MM.1S (cell line): ENCODE results near the gene C17orf50.

Experiments used
- DNase-seq: peaks from one replicate; pipeline ENCODE4 v3.0.0-alpha.2; 2015
- H2AFZ ChIP-seq: fragments of 300-600 bp; sonication (generic); 2 replicates; pipeline ENCODE4 v1.6.0; 2016; ENCODE audit warnings: antibody characterized with exemption, low read length
- H3F3A ChIP-seq: fragments of 300-600 bp; sonication (generic); 2 replicates; pipeline ENCODE4 v1.6.1; 2016; ENCODE audit warnings: mild to moderate bottlenecking, antibody characterized with exemption, low read length, moderate library complexity, mixed read lengths; ENCODE audit not compliant: insufficient read depth
- H3K27ac ChIP-seq: fragments of 300-600 bp; sonication (generic); 2 replicates; pipeline ENCODE4 v1.5.1; 2016; ENCODE audit warnings: mild to moderate bottlenecking, low read length
- H3K27me3 ChIP-seq: fragments of 300-600 bp; sonication (generic); replicated peaks from 2 replicates; pipeline ENCODE4 v1.6.0; 2016; ENCODE audit warnings: low read length; ENCODE audit not compliant: insufficient read depth
- H3K36me3 ChIP-seq: fragments of 300-600 bp; sonication (generic); replicated peaks from 2 replicates; pipeline ENCODE4 v1.6.1; 2016; ENCODE audit warnings: mild to moderate bottlenecking, low read length, mixed read lengths; ENCODE audit not compliant: insufficient read depth
- H3K4me1 ChIP-seq: fragments of 300-600 bp; sonication (generic); 2 replicates; pipeline ENCODE4 v1.6.1; 2016; ENCODE audit warnings: low read length, mixed read lengths
- H3K4me2 ChIP-seq: fragments of 300-600 bp; sonication (generic); 2 replicates; pipeline ENCODE4 v1.6.0; 2016; ENCODE audit warnings: low read depth, low read length
- H3K4me3 ChIP-seq: fragments of 300-600 bp; sonication (generic); 2 replicates; pipeline ENCODE4 v1.5.1; 2016; ENCODE audit warnings: low read length, mixed read lengths
- H3K79me2 ChIP-seq: fragments of 300-600 bp; sonication (generic); 2 replicates; pipeline ENCODE4 v1.6.1; 2016; ENCODE audit warnings: mixed run types, low read length, mixed read lengths
- H3K9ac ChIP-seq: fragments of 300-600 bp; sonication (generic); 2 replicates; pipeline ENCODE4 v1.6.1; 2016; ENCODE audit warnings: low read length, mixed read lengths
- H3K9me2 ChIP-seq: fragments of 300-600 bp; sonication (generic); replicated peaks from 2 replicates; pipeline ENCODE4 v1.6.1; 2016; ENCODE audit warnings: mild to moderate bottlenecking, low read length, mixed read lengths; ENCODE audit not compliant: insufficient read depth
- H3K9me3 ChIP-seq: fragments of 300-600 bp; sonication (generic); replicated peaks from 2 replicates; pipeline ENCODE4 v1.6.1; 2016; ENCODE audit warnings: mild to moderate bottlenecking, low read length, mixed read lengths; ENCODE audit not compliant: insufficient read depth
- H4K20me1 ChIP-seq: fragments of 300-600 bp; sonication (generic); 2 replicates; pipeline ENCODE4 v1.6.1; 2016; ENCODE audit warnings: mild to moderate bottlenecking, low read length, moderate library complexity, mixed read lengths; ENCODE audit not compliant: insufficient read depth
- EZH2 ChIP-seq: fragments of 300-600 bp; sonication (generic); optimal IDR thresholded peaks from 2 replicates; pipeline ENCODE3; 2017; ENCODE audit warnings: low read depth, mild to moderate bottlenecking, antibody characterized with exemption, low read length, mixed read lengths
- EZH2phosphoT487 ChIP-seq: fragments of 300-600 bp; sonication (generic); IDR thresholded peaks from 2 replicates; pipeline ENCODE4 v1.6.1; 2018; ENCODE audit warnings: antibody characterized with exemption, low read length
- TF ChIP-seq, protein P1 (sequence below): fragments of 300-600 bp; sonication (generic); IDR thresholded peaks from 2 replicates; pipeline ENCODE4 v1.5.1; 2016; ENCODE audit warnings: antibody characterized with exemption, low read length, mixed read lengths

C17orf50 gene

DNA sequence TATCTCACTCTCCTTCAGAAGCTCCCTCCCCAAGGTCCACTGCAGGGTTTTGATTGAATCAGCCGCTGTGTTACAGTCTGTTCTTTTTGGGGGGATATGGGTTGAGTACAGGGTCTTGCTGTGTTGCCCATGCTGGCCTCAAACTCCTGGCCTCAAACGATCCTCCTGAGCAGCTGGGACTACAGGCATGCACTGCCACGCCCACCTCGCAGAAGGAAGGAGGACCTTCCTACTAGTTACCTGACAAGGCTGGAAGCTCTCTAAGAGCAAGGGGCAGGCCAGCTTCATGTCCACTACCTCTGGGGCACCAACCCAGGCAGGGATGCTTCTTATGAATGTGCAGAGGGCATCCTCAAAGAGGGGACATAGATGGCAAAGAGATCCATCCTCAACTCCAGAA, 36.7 kb downstream of the C17orf50 start:
- H3K79me2 ChIP-seq, result no peaks in the 10 kb centered on the region
- no peak overlapping the region for H3K4me2 ChIP-seq
- H3K4me1 ChIP-seq, result no peaks in the 10 kb centered on the region
- no peaks in the 10 kb centered on the region for H3K36me3 ChIP-seq
- no peak overlapping the region for H3K9ac ChIP-seq
- H2AFZ ChIP-seq, result no peak overlapping the region
- no peaks in the 10 kb centered on the region for H3F3A ChIP-seq
- H3K27me3 ChIP-seq, result peaks cover 45% of the 10 kb centered on the region
- H3K27ac ChIP-seq, result no peak overlapping the region
- no peaks in the 10 kb centered on the region for H3K9me3 ChIP-seq
- no peaks in the 10 kb centered on the region for H3K9me2 ChIP-seq
- H4K20me1 ChIP-seq, result no peaks in the 10 kb centered on the region
- no peak for DNase-seq
- TF ChIP-seq EZH2phosphoT487 (no peak), EZH2 (no peak)
- TF ChIP-seq, protein P1, sequence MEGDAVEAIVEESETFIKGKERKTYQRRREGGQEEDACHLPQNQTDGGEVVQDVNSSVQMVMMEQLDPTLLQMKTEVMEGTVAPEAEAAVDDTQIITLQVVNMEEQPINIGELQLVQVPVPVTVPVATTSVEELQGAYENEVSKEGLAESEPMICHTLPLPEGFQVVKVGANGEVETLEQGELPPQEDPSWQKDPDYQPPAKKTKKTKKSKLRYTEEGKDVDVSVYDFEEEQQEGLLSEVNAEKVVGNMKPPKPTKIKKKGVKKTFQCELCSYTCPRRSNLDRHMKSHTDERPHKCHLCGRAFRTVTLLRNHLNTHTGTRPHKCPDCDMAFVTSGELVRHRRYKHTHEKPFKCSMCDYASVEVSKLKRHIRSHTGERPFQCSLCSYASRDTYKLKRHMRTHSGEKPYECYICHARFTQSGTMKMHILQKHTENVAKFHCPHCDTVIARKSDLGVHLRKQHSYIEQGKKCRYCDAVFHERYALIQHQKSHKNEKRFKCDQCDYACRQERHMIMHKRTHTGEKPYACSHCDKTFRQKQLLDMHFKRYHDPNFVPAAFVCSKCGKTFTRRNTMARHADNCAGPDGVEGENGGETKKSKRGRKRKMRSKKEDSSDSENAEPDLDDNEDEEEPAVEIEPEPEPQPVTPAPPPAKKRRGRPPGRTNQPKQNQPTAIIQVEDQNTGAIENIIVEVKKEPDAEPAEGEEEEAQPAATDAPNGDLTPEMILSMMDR, result no peak
- no peak overlapping the region for H3K4me3 ChIP-seq

DNA sequence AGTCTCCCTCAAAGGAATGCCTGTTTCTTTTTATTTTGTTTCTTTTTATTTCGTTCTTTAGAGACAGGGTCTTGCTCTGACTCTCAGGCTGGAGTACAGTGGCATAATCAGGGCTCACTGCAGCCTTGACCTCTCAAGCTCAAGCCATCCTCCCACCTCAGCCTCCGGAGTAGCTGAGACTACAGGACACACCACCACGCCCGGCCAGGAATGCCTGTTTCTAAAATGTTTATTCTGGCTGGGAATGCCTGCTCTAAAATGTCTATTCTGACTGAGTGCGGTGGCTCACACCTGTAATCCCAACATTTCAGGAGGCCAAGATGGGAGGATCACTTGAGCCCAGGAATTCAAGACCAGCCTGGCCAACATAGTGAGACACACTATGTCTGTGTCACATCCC, 37.2 kb downstream of the C17orf50 start:
- TF ChIP-seq EZH2 (no peak), EZH2phosphoT487 (no peak)
- TF ChIP-seq, protein P1, result no peak
- Histone ChIP-seq H3K27me3 (peaks cover 45% of the 10 kb centered on the region), H3K36me3 (no peaks in the 10 kb centered on the region), H3K9me2 (no peaks in the 10 kb centered on the region), H3K27ac (no peak overlapping the region), H3K79me2 (no peaks in the 10 kb centered on the region), H4K20me1 (no peaks in the 10 kb centered on the region), H3K4me3 (no peak overlapping the region), H3F3A (no peaks in the 10 kb centered on the region), H3K4me1 (no peaks in the 10 kb centered on the region), H3K9ac (no peak overlapping the region), H2AFZ (no peak overlapping the region), H3K9me3 (no peaks in the 10 kb centered on the region), H3K4me2 (no peak overlapping the region)
- DNase-seq, result no peak

DNA sequence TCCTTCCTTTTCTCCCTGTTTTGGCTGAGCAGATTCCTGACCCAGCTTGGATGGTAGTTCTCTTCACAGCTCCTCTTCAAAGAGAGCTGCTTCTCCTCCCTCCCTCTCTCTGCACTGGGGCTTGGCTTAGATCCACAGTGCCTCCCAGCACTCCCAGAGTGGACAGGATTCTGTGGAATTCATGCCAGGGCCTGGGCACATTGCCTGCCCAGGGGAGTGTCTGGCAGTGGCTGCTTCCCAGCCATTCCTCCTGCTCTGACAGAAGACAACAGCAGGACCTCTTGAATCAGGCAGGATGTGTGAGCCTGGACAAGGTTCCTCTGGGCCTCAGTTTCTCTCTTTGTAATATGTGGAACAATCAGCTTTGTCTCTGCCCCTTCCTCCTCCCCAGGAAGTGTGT, 39.3 kb downstream of the C17orf50 start:
- Histone ChIP-seq H3K9me3 (no peaks in the 10 kb centered on the region), H3K9ac (no peak overlapping the region), H3K27me3 (peaks cover 39% of the 10 kb centered on the region), H3K4me3 (no peak overlapping the region), H3F3A (no peaks in the 10 kb centered on the region), H3K4me2 (no peak overlapping the region), H3K4me1 (0 out of 2 replicates have a peak, but pooled peaks cover under 1% of the 10 kb centered on the region), H3K79me2 (no peaks in the 10 kb centered on the region), H3K36me3 (no peaks in the 10 kb centered on the region), H3K27ac (no peak overlapping the region), H2AFZ (no peak overlapping the region), H4K20me1 (no peaks in the 10 kb centered on the region), H3K9me2 (no peaks in the 10 kb centered on the region)
- no peak for DNase-seq
- TF ChIP-seq, protein P1, result no peak
- TF ChIP-seq EZH2phosphoT487, result no peak
- no peak for TF ChIP-seq EZH2
